NCI-H82 treated with DMSO at 0.1 percent for 48 hours (cell line): ENCODE measurements around the gene EIF2S3.
"Not testable (repeated sequence)": the region's sequence is repeated elsewhere in the genome, so short reads cannot be mapped to it uniquely, and the experiment has no call there.

Experiments
- DNase-seq: peaks from one replicate; lab custom pipeline; 2025; ENCODE audit not compliant: unreplicated experiment; lab: John Stamatoyannopoulos, UW

The EIF2S3 gene

DNA sequence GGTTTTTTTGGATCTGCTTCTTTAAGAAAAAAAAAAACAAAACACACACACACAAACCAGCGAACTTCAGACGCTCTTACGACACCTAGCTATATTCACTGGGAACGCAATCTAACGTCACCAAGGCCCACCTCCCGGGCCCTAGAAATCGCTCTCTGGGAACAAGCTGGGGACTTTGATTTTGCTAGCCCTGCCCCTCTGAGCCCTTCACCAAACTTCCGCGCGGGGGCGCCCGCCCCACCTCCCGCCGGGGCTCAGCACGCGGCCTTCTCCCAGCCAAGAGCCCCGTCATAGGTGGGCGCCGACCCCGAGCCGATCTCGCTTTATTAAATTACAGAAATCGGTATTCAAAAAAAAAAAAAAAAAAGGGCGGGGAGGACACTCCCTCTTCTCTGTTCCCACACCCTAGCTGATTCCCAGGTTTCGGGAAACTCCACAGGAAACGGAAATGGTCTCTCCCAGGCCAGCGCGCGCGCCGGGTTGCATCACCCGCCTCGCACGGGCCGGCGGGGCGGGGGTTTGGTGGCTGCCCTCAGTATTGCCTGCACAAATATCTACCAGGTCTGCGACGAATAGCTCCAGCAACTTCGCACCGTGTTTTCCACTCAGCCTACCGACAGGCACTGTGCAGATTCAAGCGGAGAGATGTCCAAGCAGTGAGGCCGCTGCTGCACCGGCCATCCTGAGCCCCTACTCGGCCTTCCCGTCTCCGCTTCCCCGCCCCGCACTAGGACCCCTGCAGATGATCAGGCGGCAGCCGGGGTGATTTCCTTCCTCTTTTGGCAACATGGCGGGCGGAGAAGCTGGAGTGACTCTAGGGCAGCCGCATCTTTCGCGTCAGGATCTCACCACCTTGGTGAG lies at the start of gene EIF2S3:
TSS of gene EIF2S3 (plus strand) at position 775 of the 861 bp plus-strand sequence. CDS start at position 788, 13 bp downstream.
- peak; percentile 96 for DNase-seq

- no peak for DNase-seq
These were observed 49.7 kb upstream of the EIF2S3 start for GRCh38 chrX:24005028-24005427.

DNA sequence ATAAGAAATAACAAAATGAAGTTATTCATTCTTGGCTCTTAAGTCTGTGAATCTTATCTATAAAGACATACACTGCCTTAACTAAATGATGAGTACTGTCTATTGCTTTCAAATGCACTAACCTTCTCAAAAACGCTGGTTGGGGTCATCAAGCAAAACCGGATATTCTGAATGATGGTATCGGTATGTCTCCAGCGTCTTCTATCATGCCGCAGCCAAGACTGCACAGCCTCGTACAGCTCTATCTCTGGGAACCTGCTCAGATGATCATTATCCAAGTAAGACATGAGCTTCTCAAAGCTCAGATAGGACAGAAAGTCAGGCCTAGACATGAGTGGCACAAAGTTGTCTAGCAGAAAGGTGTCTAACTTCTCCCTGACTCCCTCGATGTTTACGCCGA lies 48.9 kb upstream of the EIF2S3 start:
- DNase-seq, result no peak

- DNase-seq, result no peak
These were observed 42.5 kb upstream of the EIF2S3 start for GRCh38 chrX:24012266-24012665.

- DNase-seq, result no peak
These were observed 40.3 kb upstream of the EIF2S3 start for GRCh38 chrX:24014388-24015018.

GRCh38 chrX:24017674-24018073 lies 37.1 kb upstream of the EIF2S3 start:
- no peak for DNase-seq

DNA sequence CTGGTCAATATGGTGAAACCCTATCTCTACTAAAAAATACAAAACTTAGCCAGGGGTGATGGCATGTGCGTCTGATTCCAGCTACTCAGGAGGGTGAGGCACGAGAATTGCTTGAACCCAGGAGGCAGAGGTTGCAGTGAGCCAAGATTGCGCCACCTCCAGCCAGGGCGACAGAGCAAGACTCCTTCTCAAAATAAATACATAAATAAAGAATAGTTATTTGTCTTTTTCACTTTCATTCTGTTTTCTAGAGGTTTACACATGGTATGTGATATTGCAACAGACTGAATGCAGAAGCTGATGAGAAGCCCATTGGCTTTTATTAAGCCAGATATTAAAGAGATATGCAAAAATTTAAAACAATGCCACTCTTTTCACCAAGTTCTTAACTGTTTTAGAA lies 35.9 kb upstream of the EIF2S3 start:
- DNase-seq, result no peak

DNA sequence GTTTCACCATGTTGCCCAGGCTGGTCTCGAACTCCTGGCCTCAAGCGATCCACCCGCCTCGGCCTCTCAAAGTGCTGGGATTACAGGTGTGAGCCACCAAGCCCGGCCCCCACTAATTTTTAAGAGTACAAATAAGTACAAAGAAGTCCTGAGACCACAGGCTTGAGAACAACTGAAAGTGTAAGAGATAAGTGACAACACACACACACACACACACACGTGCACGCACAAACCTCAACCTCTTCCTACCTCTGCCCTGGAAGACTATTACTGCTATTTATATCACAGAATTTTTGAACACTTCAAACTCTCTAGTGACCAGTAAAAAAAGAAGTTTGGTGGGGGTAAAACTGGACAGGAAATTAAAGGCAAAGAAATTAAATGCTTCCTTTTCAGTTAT lies 35.3 kb upstream of the EIF2S3 start:
- no peak for DNase-seq

DNA sequence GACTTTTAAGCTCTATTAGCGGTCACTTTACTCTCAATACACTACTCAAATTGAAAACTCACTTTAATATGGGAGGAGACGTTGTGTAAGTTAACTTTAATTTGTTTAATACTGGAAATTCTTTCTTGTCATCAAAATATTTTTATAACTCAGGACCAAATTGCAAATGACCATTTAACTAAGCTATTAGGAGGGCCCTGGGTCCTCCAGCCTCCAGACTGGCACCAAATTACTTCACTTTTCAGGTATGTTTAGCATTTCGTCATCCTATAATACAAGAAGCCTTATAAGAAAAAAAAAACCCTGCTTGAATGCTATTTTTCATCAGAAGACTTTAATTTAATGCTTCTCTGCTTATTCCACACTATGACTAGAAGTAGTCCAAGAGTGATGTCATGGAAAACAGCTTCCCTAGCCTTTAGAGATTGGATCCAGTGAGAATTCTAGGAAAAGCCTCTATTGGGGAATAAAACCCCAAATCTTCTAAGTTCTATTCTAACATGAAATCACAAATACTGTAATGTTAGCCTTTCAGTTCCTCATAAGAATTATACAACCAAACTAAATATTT lies 34.4 kb upstream of the EIF2S3 start:
- DNase-seq, result no peak

- DNase-seq, result no peak
These were observed 31.2 kb upstream of the EIF2S3 start for GRCh38 chrX:24023544-24023943.

- DNase-seq, result no peak
These were observed 30.6 kb upstream of the EIF2S3 start for GRCh38 chrX:24023972-24024669.

GRCh38 chrX:24024819-24025740 lies 29.7 kb upstream of the EIF2S3 start:
- peak; percentile 61 for DNase-seq

- no peak for DNase-seq
These were observed 28.9 kb upstream of the EIF2S3 start for GRCh38 chrX:24025741-24026403.

DNA sequence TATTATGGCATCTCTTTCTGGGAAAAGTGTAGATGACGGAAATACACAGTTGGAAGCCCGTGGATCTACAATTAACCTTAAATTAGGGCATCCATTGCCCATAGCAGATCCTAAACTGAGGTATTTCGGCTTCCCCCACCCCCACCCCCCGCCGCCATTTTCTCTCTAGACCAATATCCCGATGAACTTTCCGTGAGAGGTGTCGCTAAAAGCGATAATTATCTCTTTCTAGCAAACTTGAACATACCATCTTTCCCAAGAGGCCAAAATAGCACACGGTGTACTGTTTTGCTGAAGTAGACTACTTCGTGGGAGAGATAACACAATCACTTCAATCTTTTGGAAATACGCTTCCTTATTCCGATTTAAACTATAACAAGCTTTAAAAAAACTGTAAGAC lies 28.3 kb upstream of the EIF2S3 start:
- DNase-seq, result no peak

- no peak for DNase-seq
These were observed 27.7 kb upstream of the EIF2S3 start, which contains the start of gene KLHL15 for GRCh38 chrX:24027086-24027485. TSS of gene KLHL15 (minus strand) at chrX:24027186. CDS start at chrX:24006693, 20,493 bp downstream.

GRCh38 chrX:24027985-24028384 lies 26.8 kb upstream of the EIF2S3 start:
- DNase-seq, result no peak

DNA sequence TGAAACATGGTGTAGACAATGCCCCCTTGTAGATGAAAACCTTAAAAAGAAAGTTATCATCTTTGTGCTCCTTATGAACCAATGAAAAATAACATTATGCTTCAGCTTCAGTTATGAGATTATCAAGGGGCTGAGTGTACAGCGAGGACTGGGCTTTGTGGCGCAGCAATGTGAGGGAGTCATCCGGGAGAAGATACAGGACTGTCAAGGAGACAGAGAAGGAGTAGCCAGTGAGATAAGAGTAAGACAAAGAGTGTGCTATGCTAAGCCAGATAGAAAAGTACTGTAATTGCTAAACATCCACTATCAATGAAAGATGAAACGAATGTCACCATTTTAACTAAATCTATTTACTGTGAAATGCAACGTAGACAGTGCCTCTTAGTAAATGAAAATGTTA lies 24.2 kb upstream of the EIF2S3 start:
- DNase-seq, result no peak

- DNase-seq, result peak; percentile 79
These were observed 20.3 kb upstream of the EIF2S3 start for GRCh38 chrX:24034485-24034884.

- DNase-seq, result no peak
These were observed 17.0 kb upstream of the EIF2S3 start for GRCh38 chrX:24037729-24038128.

GRCh38 chrX:24046060-24046459 lies 8.7 kb upstream of the EIF2S3 start:
- DNase-seq, result not testable (repeated sequence)
